ENCODE results near the gene REX1BD.
"Not testable (repeated sequence)": the region's sequence is repeated elsewhere in the genome, so short reads cannot be mapped to it uniquely, and the experiment has no call there.

The REX1BD gene

DNA sequence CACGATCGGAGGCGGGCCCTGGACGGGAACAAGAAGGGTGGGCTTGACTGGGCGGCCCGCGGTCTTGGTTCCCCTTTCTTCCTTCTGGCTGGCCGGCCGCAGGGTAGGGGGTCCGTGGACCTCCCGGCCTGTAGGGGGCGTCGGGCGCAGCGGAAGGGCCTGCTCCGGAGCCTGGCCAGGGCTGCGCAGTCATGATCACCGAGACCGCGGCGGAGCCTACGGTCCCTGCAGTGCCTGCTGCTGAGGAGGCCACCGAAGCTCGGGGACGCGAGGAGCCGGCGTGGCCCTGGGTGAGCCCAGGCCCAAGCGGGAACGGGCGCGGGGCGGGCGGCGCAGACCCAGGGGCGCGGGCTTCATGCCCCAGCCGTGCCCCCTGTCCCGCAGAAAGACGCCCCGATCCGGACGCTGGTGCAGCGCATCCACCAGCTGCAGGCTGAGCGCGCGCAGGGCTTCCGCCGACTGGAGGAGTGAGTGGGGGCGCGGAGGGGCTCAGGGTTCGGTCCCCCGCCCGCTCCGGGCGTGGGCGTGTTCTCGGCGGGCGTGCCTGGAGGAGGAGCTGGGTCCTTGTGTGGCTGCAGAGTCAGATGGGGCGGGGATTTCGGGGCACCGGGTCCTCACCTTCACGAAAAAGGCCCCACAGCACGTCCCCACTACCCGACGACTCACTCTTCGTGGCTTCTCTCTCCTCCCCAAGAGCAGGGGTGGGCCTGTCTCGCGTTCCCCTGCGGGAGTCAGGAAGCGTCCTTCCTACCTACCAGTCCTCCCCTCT, at the start of gene REX1BD:
REX1BD (plus strand) TSS at position 188 of the 769 bp plus-strand sequence; CDS start at position 192, 4 bp downstream.
- peaks cover 44% of the 10 kb centered on the region for H3K4me1 Mint-ChIP-seq (ENCODE audit: low read depth)
- H3K9me3 Mint-ChIP-seq, result no peaks in the 10 kb centered on the region
- H3K27me3 Mint-ChIP-seq, result no peaks in the 10 kb centered on the region
- peaks cover 30% of the 10 kb centered on the region for H3K36me3 Mint-ChIP-seq (ENCODE audit: low read depth)
- peak within 1 kb of the TSS; percentile 96 for H3K27ac Mint-ChIP-seq
- peak; percentile 92 for DNase-seq
- H3K4me3 Mint-ChIP-seq, result peak within 1 kb of the TSS; percentile 86

DNA sequence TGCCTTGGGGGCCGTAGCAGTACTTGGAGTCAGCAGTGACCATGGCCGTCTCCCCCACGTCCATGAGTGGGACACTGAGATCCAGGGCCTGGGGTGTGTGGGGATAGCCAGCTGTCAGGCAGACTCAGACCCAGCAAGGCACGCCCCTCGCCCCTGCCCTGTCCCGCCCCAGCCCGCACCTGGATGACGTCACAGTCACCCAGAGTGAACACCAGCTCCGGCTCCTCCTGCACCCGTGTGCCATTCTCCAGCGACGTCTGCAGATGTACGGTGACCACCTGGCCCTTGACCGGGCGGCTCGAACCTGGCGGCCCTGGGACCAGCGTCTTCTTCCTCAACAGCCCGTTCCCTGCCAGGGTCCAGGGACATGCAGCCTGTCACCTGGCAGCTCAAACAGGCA, 49.2 kb upstream of the REX1BD start:
- H3K27ac Mint-ChIP-seq, result peak overlapping the region; percentile 22
- H3K36me3 Mint-ChIP-seq (ENCODE audit: low read depth), result peaks cover 70% of the 10 kb centered on the region
- no peaks in the 10 kb centered on the region for H3K9me3 Mint-ChIP-seq
- H3K4me3 Mint-ChIP-seq, result no peak overlapping the region
- no peaks in the 10 kb centered on the region for H3K27me3 Mint-ChIP-seq
- DNase-seq, result no peak
- peaks cover 25% of the 10 kb centered on the region for H3K4me1 Mint-ChIP-seq (ENCODE audit: low read depth)

DNA sequence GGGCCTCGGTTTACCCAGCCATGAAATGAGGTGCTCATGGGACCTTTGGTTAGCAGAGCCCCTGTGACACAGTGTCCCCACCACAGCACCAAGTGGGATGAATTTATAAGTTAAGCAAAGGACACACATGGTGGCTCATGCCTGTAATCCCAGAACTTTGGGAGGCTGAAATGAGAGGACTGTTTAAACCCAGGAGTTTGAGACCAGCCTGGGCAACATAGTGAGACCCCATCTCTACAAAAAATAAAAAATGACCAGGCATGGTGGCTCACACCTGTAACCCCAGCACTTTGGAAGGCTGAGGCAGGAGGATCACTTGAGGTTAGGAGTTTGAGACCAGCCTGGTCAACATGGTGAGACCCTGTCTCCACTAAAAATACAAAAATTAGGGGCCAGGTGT, 48.4 kb upstream of the REX1BD start:
- peaks cover 27% of the 10 kb centered on the region for H3K4me1 Mint-ChIP-seq (ENCODE audit: low read depth)
- not testable (repeated sequence) for H3K9me3 Mint-ChIP-seq, H3K4me3 Mint-ChIP-seq, DNase-seq, H3K27me3 Mint-ChIP-seq
- peak overlapping the region; percentile 47 for H3K27ac Mint-ChIP-seq
- H3K36me3 Mint-ChIP-seq (ENCODE audit: low read depth), result peaks cover 66% of the 10 kb centered on the region

GRCh38 chr19:18541258-18541991, 47.2 kb upstream of the REX1BD start:
- peak overlapping the region; percentile 89 for H3K4me3 Mint-ChIP-seq
- H3K27me3 Mint-ChIP-seq, result no peaks in the 10 kb centered on the region
- peak overlapping the region; percentile 93 for H3K27ac Mint-ChIP-seq
- H3K36me3 Mint-ChIP-seq (ENCODE audit: low read depth), result peaks cover 56% of the 10 kb centered on the region
- peaks cover 27% of the 10 kb centered on the region for H3K4me1 Mint-ChIP-seq (ENCODE audit: low read depth)
- no peaks in the 10 kb centered on the region for H3K9me3 Mint-ChIP-seq
- no peak for DNase-seq

- Mint-ChIP-seq H3K4me3 (peak overlapping the region; percentile 89), H3K27ac (peak overlapping the region; percentile 93), H3K36me3 (ENCODE audit: low read depth) (peaks cover 47% of the 10 kb centered on the region), H3K27me3 (no peaks in the 10 kb centered on the region), H3K9me3 (no peaks in the 10 kb centered on the region), H3K4me1 (ENCODE audit: low read depth) (peaks cover 27% of the 10 kb centered on the region)
- peak; percentile 48 for DNase-seq
These were observed 46.3 kb upstream of the REX1BD start for GRCh38 chr19:18541992-18542940.

GRCh38 chr19:18542941-18543813, 45.4 kb upstream of the REX1BD start, which contains the start of gene FKBP8:
TSS of gene FKBP8 (minus strand) at chr19:18543573. CDS start at chr19:18541970, 1,603 bp downstream.
- DNase-seq, result peak; percentile 96
- Mint-ChIP-seq H3K36me3 (ENCODE audit: low read depth) (peaks cover 38% of the 10 kb centered on the region), H3K27ac (peak within 1 kb of the TSS; percentile 96), H3K27me3 (no peaks in the 10 kb centered on the region), H3K9me3 (no peaks in the 10 kb centered on the region), H3K4me1 (ENCODE audit: low read depth) (peaks cover 27% of the 10 kb centered on the region), H3K4me3 (peak within 1 kb of the TSS; percentile 89)

DNA sequence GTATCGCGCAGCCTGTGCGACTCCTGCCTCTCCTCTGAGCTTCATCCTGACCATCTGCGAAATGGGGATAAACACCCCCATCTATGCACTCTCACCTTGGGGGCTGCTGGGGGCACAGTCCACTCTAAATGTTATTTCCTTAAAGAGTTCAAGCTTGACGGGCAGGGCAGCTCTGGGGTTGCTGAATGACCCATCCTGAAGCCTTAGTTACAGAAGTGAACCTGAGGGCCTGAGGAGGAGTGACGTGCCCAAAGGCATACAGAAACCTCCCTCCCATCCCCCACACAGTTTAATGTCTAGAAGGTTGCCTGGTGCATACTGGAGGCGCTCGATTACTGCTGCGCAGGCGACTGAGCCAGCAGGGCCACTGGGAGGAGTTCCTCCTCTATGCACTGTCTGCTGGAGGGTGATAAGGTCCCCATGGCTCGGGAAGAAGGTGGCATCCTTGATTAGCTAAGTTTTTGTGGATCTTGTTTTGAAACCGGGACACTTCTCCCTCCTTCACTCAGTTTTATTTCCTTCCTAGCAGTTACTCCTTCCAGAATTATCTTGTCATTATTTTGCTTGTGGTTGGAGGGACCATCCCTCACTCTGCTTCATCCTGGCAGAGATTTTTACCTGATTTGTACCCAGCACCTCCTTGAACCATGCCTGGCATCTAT, 44.7 kb upstream of the REX1BD start:
- Mint-ChIP-seq H3K4me3 (peak overlapping the region; percentile 85), H3K4me1 (ENCODE audit: low read depth) (peaks cover 27% of the 10 kb centered on the region), H3K27me3 (no peaks in the 10 kb centered on the region), H3K9me3 (no peaks in the 10 kb centered on the region), H3K27ac (peak overlapping the region; percentile 96), H3K36me3 (ENCODE audit: low read depth) (peaks cover 32% of the 10 kb centered on the region)
- DNase-seq, result peak; percentile 77

DNA sequence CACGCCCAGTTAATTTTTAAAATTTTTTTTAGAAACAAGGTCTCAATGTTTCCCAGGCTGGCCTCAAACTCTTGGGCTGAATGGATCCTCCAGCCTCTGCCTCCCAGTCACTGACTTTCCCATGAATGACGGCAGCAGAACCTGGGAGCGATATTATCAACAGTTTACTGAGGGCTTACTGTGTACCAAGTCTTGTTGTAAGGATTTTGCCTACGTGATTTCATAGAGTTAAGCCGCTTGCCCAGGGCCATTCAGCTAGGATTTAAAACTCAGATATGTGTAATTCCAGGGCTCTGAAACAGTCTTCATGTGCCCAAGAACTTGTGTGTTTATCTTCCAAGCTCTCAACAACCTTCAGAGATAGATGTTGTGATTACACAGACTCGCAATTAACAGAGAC, 37.0 kb upstream of the REX1BD start:
- DNase-seq, result no peak
- Mint-ChIP-seq H3K4me1 (ENCODE audit: low read depth) (no peaks in the 10 kb centered on the region), H3K27me3 (no peaks in the 10 kb centered on the region), H3K9me3 (no peaks in the 10 kb centered on the region), H3K4me3 (no peak overlapping the region), H3K27ac (no peak overlapping the region), H3K36me3 (ENCODE audit: low read depth) (no peaks in the 10 kb centered on the region)

- Mint-ChIP-seq H3K4me1 (ENCODE audit: low read depth) (peaks cover 22% of the 10 kb centered on the region), H3K27ac (peak within 1 kb of the TSS; percentile 97), H3K36me3 (ENCODE audit: low read depth) (peaks cover 40% of the 10 kb centered on the region)
These were observed 31.0 kb upstream of the REX1BD start, which contains the start of gene KXD1 for GRCh38 chr19:18557411-18558201. TSS of gene KXD1 (plus strand) at chr19:18557870. CDS start at chr19:18562057, 4,187 bp downstream.

DNA sequence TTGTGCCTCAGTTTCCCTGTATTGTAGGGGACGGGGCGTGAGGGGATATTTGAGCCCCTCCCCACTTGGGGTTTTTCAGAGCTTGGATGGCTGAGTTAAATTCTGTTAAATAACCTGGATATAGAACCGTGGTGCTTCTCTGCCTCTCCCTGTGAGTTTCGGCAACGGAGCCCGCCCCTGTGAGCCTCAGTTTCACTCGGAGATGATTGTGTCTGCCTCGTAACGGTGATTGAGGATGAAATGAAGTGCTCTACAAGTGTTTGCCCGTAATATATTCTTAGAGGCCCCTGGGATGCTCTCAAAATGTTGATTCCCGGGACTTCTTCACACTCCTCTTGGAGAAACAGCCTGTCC, 30.4 kb upstream of the REX1BD start:
- peak overlapping the region; percentile 85 for H3K4me3 Mint-ChIP-seq
- no peaks in the 10 kb centered on the region for H3K9me3 Mint-ChIP-seq
- peak overlapping the region; percentile 97 for H3K27ac Mint-ChIP-seq
- peaks cover 22% of the 10 kb centered on the region for H3K4me1 Mint-ChIP-seq (ENCODE audit: low read depth)
- H3K27me3 Mint-ChIP-seq, result no peaks in the 10 kb centered on the region
- DNase-seq, result no peak
- H3K36me3 Mint-ChIP-seq (ENCODE audit: low read depth), result peaks cover 46% of the 10 kb centered on the region

More at GRCh38 chr19:18557411-18558201, 31.0 kb upstream of the REX1BD start, which contains the start of gene KXD1:
- no peaks in the 10 kb centered on the region for H3K9me3 Mint-ChIP-seq
- peak within 1 kb of the TSS; percentile 85 for H3K4me3 Mint-ChIP-seq
- DNase-seq, result peak; percentile 95
- no peaks in the 10 kb centered on the region for H3K27me3 Mint-ChIP-seq

DNA sequence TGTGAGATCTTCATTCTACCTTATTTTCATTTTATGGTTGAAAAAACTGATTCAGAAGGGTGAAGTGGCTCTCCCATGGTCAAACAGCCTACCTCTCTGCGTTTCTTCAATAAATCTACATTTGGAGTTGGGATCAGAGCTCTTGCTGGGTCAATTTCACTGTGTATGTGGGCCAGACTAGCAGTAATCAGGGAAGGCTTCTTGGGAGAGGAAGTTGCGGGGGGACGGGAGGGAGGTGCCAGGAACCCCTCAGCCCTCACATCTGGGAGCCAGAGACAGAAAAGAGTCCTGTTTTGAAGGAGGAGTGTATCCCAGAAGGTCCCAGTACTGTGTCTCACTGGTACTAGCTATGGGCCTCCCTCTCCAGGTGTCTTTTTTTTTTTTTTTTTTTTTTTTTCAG, 30.0 kb upstream of the REX1BD start:
- no peaks in the 10 kb centered on the region for H3K9me3 Mint-ChIP-seq
- DNase-seq, result no peak
- peak overlapping the region; percentile 97 for H3K27ac Mint-ChIP-seq
- H3K4me1 Mint-ChIP-seq (ENCODE audit: low read depth), result peaks cover 22% of the 10 kb centered on the region
- H3K27me3 Mint-ChIP-seq, result no peaks in the 10 kb centered on the region
- H3K36me3 Mint-ChIP-seq (ENCODE audit: low read depth), result peaks cover 50% of the 10 kb centered on the region
- H3K4me3 Mint-ChIP-seq, result peak overlapping the region; percentile 85

GRCh38 chr19:18559685-18560084, 28.9 kb upstream of the REX1BD start:
- Mint-ChIP-seq H3K36me3 (ENCODE audit: low read depth) (peaks cover 61% of the 10 kb centered on the region), H3K4me3 (peak overlapping the region; percentile 85), H3K4me1 (ENCODE audit: low read depth) (peaks cover 22% of the 10 kb centered on the region), H3K9me3 (no peaks in the 10 kb centered on the region), H3K27me3 (no peaks in the 10 kb centered on the region), H3K27ac (peak overlapping the region; percentile 97)
- DNase-seq, result no peak

Data from activated T-cell treated with anti-CD3 and anti-CD28 coated beads, Interleukin-2, amount 50 U/mL, for 24 hours (primary cell).